ENCODE results near the gene MBNL1.
"Not testable (repeated sequence)": the region's sequence is repeated elsewhere in the genome, so short reads cannot be mapped to it uniquely, and the experiment has no call there.

Gene MBNL1

DNA sequence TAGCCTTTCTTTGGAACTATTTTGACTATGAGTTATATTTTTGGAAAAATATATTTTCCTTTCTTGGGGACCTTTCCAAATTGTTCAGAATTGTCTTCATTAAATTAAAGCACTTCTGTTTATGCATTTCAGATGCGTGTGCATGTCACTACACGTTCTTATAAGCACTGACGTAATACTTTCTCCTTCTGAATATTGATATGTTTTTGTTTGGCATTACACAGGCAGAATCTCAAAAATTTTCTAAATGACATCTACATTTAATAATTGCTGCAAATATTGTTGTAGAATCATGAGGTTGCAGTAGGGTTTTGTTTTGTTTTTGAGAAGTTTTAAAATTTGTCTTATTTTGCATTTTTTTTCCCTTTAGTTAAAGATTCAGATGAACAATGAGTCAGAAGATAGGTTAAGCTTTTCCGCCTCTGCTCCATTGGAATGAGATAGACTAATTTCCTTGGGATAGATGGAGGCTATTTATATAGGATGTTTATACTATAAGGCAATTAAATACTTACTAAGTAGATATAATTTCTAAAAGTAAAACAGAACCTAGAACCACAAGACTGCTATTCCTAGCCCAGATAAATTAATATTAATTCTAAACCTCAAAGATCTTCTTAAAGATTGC is 110.8 kb downstream of the MBNL1 start:
- DNase-seq (ENCODE audit: low spot score) = no peak

DNA sequence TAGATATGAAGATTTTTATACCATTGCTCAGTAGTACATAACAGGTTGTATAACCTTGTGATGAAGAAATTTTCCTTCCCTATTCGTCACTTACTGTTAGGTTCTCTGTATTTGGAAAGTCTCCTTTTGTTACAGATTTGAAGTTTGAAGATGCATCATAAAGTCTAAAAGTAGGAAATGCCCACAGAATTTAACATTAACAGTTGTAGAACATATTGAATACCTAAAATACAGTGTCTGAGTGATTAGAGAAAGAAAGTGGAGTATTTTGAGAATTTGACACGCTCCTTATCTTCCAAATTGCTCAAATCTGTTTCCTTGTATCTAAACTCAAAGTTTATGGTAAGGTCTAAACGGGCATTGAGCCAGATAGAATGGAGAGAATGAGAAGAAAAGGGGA is 111.3 kb downstream of the MBNL1 start:
- DNase-seq (ENCODE audit: low spot score) = no peak

DNA sequence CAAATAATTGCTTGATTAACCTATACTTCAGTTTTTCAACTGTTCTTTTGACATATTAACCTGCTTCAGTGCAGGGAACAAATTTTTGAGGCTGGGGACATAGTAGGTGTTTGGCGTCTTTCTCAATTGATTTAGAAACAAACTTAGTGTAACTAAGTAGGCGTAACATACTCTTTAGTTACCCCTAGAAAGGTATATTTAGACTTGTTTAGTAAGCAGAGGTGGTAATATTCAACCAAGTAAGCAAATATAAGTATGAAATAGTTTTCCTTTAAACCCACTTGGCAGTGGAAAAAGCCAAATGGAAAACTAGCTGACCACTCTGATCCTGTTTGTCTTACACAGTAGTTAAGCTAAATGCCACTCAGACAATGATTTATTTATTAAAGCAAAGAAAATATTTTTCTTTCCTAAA is 113.2 kb downstream of the MBNL1 start:
- no peak for DNase-seq (ENCODE audit: low spot score)

DNA sequence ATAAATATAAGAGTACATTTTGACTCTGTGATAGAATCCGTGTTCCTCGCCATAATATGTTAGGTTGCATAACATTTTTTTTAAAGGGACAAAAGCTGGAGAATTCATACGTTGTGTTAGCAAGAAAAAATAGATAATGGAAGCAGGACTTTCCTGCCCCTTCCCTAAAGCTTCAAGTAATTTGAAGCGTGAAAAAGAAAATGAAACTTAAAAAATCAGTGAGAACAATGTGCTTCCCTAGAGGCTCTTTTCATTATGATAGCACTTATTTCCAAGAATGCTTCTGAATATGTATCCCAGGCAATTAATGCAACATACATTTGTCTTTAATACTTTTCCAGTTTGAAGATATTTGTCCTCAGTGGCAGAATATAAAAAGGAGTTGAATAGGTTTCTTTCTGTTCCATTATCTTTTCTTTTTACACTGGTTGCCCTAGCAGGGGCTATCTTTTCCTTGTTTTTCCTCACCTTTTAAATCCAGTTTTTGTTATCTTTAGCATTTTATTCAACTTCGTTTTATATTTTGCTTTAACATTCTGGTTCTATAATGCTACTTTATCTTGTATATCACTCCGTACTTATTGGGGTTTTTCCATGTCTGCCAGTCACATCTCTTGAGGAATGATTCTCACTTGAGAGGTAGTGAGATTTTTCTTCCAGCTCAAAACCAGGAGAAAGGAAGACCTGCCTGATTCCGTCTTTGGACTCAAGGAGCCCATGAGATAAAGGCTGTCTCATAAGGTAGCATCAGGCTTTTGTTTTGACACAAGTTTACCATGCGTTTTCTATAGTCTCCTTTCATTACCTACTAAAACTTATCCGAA is 113.8 kb downstream of the MBNL1 start:
- no peak for DNase-seq (ENCODE audit: low spot score)

DNA sequence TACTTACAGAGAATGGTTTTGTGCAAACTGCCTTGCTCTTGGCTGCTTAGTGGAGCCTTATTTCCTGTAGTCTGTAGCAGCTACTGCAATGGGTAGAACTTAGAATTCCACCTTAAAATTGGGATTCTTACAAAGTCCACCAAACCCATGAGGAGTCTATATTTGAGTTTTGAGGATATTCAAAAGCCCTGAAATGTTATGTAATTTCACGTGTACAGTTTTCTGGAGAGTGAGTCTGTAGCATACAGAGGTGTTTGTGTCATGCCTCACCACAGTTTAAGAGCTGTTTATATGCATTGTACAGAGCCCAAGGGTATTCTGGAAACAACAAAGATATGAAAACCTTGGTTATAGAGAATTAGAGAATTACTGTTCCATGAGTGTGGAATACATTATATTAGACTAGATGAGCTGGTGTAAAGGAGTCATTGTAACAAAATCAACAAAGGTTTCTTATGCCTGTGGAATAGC is 114.4 kb downstream of the MBNL1 start:
- DNase-seq (ENCODE audit: low spot score) = no peak

DNA sequence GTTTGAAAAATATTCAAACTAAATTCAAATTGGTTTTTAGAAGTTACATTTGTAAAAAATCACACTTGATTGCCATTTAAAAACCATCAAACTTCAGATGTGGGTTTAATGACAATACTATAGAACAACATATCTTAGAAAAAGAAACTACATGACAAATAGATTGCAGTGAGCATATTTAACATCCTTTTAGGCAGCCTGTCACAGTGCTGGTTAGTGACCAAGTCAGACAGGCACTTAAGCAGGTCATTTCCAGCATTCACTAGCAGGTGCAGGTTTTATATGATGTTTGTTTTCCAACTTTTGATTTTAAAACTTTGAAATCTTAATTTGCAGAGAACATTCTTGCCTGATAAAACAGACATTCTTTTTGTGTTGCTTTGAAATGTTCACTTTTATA is 115.7 kb downstream of the MBNL1 start:
- DNase-seq (ENCODE audit: low spot score) = no peak

DNA sequence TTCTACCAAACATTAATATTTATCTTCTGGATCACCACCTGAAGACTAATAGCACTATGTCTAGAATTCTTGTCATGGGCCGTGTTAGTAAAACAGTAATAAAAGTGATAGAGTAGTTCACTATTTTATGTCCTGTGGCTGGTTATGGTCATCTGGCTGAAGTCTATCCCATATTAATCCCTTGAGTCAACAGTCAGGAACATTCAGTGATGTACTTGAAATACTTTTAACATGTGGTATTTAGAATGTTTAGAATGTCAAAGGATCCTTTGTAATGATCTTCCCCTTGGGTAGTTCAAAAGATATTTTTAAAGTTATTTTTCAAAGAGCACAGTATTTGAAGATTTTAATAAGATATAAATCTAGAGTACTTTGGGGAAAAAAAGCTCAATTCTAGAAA is 117.0 kb downstream of the MBNL1 start:
- DNase-seq (ENCODE audit: low spot score) = no peak

DNA sequence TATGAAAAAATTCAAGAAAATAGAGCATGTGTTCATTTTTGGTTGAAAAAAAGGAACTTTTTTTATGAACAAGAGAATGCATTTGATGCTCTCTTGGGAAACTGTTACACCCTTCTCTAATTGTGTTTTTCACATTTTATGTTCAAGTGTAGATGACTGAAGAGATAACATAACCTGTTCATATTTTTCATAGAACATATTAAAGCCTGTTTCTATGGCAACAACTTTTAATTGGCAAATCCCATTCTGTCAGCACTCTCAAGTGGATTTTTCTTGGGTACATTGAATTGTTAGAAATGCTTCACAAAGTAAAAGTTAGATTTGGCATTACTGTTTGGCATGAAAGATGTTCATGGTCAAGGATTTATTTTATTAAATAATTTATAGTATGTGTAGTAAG is 117.5 kb downstream of the MBNL1 start:
- no peak for DNase-seq (ENCODE audit: low spot score)

DNA sequence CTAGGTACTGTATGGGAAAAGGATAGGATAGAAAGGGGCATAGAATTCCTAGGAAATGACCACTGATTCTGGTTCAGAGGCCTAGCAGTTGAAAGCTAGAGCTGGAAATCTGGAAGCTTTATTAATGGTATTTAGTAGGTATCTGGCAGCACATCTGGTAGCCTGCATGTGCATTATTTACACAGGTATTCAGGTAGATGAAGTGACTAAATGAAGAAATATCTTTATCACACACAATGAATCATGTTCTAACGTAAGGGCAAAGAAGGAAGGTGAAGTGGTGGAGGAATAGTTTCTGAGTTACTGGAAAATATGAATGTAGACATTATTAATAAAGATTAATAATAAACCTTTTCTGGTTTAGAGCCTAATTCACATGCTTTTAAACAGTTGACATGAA is 119.9 kb downstream of the MBNL1 start:
- no peak for DNase-seq (ENCODE audit: low spot score)

DNA sequence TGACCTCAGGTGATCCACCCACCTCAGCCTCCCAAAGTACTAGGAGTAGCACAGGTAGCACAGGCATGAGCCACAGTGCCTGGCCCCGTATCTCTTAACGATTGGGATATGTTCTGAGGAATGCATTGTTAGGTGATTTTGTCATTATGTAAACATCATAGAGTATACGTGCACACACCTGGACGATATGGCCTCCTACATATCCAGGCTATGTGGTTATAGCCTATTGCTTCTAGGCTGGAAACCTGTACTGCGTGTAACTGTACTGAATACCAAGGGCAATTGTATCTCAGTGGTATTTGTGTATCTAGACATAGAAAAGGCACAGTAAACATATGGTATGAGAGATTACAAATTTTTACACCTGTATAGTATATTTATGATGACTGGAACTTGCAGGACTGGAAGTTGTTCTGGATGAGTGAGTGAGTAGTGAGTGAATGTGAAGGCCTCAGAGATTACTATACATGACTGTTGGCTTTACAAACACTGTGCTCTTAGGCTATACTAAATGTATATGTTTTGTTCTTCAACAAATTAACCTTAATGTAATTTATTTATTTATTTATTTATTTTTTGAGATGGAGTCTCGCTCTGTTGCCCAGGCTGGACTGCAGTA is 120.7 kb downstream of the MBNL1 start:
- DNase-seq (ENCODE audit: low spot score) = no peak

DNA sequence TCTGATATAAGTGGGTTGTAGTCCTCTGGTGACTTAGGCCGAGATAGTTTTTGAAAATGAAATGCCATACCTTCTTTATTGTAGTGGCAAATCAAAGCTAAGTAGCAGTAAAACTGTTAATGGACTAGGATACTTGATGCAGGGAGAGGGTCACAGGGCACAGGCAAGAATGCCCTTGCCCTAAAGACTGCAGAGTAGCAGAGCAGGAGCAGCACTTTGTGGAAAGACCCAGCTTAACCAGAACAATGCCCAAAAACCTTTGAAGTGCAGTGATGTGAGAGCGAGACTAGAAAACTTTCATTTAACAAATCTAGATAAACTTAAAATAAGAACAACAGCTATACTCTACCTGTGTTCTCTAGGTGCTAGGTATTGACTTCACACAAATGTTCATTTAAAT is 121.9 kb downstream of the MBNL1 start:
- no peak for DNase-seq (ENCODE audit: low spot score)

DNA sequence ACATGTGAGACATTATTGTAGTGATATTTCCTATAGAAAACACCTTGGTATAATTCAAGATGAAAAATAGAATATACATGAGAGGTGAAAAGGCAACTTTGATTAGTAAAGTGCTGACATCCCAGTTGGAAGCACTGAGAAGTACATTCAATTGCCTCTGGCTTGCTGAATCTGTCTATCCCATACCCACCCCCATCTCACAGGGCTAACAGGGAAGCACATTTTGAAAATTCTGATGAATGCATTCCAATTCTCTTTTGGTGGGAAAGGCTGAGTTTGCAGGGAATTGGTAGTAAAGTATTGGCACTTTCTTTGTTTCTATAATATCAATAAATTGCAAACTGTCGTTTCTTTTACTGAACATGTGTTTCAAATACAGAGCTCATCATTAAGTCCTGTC is 122.9 kb downstream of the MBNL1 start:
- no peak for DNase-seq (ENCODE audit: low spot score)

DNA sequence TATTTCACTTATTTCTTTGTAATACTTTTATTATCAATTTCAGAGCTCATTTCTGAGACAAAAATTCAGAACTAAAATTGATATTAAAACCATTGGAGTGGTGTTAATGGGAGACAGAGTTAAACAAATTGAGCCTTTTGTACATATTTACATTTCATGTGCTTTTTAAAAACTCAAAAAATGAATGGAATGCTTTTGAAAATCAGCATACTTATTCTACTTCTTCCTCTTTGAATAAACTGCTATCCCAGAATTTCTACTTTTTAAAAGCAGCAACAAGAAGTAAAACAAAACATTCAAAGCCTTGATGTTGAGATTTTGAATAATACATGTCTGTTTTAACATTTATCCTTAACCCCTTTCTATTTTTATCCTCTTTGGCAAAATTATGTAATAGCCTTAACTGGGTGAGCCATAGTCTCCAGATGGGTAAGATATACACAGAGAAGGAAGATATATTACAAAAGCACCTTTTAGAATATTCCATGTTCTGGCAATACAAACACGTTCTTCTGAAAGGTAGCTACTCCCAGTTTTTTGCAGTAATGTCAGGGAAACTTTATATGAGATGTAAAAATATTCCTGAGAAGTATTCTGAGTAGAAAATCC is 123.6 kb downstream of the MBNL1 start:
- no peak for DNase-seq (ENCODE audit: low spot score)

DNA sequence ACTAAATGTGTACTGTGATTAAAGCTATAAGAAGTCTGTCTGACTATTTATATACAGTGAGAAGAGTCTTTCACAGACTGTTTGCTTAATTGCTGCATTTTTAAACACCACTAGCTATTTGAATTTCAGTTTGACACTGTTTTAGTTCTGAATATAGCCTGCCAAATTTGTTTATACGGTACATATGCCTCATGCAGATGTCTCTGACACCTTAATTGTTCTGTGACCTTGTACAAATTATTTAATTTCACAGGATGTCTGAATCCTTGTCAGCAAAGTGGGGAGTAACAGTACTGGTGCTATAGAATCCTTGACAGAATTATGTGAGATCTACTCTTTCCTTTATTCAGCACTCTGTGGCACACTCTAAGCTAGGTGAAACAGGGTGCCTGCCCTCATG is 125.5 kb downstream of the MBNL1 start:
- no peak for DNase-seq (ENCODE audit: low spot score)

DNA sequence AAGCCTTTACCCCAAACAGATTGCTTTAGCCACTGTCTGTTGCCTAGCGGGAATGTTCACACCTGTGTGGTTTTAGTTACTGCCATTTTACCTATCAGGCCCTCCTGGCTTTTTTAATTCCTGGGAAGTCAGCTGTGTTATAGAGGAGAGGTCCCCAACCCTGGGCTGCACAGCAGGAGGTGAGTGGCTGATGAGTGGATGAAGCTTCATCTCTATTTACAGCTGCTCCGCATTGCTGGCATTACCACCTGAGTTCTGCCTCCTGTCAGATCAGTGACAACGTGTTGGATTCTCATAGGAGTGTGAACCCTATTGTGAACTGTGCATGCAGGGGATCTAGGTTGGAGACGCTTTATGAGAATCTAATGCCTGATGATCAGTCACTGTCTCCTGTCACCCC is 127.0 kb downstream of the MBNL1 start:
- no peak for DNase-seq (ENCODE audit: low spot score)

DNA sequence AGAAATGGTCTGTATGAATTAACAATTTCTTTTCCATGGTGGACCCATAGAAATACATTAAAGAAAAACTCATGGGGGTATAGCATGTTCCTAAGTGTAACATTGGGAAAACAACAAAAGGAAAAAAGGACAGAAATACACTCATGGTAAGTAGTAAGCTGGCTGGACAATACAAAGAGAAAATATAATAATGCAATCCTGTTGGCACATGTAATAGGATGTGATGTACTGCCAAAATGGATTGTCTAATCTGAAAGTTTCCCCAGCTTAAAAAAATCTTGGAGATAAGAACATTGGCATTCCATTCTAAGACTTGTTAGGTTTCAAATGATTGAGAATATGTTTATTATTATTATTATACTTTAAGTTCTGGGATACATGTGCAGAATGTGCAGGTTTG is 128.1 kb downstream of the MBNL1 start:
- DNase-seq (ENCODE audit: low spot score) = no peak

DNA sequence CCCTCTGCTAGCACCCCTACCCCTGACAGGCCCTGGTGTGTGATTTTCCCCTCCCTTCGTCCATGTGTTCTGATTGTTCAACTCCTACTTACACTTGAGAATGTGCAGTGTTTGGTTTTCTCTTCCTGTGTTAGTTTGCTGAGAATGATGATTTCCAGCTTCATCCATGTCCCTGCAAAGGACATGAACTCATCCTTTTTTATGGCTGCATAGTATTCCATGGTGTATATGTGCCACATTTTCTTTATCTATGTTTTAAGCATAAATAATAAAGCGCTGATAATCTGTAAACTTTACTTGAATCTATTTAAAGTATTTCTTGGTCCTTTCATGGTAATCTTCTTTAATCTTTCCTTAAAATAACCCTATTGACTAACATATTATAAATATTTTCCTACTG is 128.6 kb downstream of the MBNL1 start:
- DNase-seq (ENCODE audit: low spot score) = not testable (repeated sequence)

DNA sequence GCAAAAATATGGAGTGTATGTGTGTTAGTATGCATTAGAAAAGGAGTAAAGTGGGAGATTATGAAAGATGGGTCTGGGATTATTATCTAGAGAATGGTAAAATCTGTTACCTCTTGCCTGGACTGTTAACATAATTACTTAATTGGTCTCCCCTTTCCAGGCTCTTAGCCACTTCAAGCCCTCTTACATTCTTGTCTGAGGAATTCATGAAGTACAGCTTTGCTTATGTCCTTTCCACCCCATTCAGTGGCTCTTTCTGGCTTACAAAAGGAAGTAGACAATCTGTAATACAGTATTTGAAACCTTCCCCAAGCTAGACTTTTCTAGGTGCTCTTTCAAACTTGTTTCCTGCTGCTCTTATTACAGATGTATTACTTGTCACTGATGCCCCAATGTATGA is 129.8 kb downstream of the MBNL1 start:
- peak; percentile 38 for DNase-seq (ENCODE audit: low spot score)

DNA sequence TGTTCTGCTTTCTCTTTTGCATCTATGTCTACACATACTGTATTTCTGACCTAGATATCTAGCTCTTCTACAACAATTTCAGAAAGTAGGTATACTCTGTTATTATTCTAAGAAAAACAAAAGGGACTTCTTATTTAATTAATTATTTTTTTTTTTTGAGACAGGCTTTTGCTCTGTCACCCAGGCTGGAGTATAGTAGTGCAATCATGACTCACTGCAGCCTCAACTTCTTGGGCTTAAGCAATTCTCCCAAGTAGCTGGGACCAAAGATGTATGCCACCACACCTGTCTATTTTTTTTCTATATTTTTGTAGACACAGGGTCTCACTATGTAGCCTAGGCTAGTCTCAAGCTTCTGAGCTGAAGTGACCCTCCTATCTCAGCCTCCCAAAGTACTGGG is 130.6 kb downstream of the MBNL1 start:
- DNase-seq (ENCODE audit: low spot score) = no peak

DNA sequence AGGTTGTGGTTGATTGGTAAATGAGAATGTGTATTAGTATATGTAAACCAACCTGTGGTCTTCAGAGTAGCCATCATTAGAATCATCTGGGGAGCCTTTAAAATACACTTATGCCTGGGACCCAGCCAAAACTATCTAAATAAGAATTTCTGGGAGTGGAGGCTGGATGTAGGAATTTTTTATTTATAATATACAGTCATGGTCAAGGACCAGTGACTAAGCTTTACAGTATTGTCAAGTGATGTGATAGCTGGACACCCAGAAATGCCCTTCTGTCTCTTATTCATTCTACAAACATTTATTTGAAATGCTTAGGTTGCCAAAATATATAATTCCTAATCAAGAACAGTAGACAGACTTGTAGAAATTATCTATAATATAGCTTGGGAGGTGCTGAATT is 132.2 kb downstream of the MBNL1 start:
- DNase-seq (ENCODE audit: low spot score) = no peak

DNA sequence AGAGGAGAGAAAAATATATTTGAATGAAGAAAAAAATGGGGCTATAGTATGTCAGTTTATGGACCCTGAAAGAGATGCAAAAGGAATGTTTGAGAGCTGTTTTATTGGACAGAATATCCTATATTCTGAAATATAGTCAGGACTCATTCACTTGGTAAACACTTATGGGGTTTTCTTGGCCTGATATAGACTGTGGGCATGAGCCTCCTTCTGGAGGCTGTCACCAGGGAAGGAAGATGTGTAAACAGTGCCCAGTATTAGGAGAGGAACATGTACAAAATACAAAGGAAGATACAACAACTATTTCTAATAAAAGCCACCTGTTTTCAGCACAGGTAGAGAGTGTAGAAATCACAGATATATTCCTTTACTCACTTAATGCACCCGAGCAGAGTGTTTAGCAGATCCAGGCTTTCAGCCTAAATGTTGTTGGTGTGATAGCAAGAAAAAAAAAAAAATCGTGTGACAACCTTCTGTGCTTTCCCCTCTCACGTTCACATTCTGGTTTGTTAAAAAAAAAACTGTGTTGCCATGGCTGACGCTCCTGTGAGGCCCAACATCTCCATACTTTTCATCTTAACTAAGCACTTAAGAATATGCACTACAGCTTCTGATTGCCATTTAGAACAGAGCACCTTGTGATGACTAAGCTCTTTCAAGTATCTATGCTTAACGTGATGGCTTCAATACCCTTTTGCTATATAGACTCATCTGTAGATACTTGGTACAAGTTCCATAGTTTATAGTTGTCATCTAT is 134.1 kb downstream of the MBNL1 start:
- DNase-seq (ENCODE audit: low spot score) = no peak

DNA sequence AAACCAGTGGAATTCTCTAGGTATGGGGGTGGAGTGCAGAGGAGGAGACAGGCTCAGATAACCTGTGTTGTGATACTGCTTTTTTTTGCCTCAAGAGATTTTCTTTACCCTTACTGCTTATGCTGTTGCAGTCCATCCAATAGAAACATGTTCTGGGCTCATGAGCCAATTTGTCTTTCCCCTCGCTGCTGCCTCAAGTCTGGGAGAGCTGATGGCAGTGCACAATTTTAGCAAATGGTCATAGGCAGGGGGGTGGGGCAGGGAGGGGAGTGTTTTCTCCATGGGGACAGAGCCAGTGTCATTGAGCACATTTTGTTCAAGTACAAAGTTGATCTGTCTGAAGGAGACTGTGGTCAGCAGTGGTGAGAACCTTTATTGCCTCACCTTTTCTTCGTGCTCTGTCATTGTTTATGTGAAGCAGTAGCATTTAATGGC is 134.9 kb downstream of the MBNL1 start:
- DNase-seq (ENCODE audit: low spot score) = no peak

Data from D341Med (cell line).